Hepatocyte (in vitro differentiated cells): ENCODE data around the gene BRIP1.

Source experiments
- CTCF ChIP-seq: fragments of 200-600 bp; sonication (generic); IDR thresholded peaks from 2 replicates; pipeline ENCODE4 v1.5.1; 2016; ENCODE audit warnings: antibody characterized with exemption, mild to moderate bottlenecking; ENCODE audit not compliant: poor library complexity
- EZH2 ChIP-seq: fragments of 200-600 bp; sonication (generic); IDR thresholded peaks from 2 replicates; pipeline ENCODE4 v1.6.1; 2016; ENCODE audit warnings: antibody characterized with exemption, mild to moderate bottlenecking, borderline replicate concordance

GRCh38 chr17:61770752-61771533, 92.4 kb downstream of the BRIP1 start:
- no peak for TF ChIP-seq CTCF
- no peak for TF ChIP-seq EZH2
